Astrocyte of the spinal cord (primary cell): ENCODE data around the gene SLC7A7.

Source experiments
- DNase-seq: peaks from one replicate; pipeline ENCODE4 v3.0.0; 2011; ENCODE audit warnings: low read depth, low spot score
- H3K4me3 ChIP-seq: 2 replicates; pipeline ENCODE4 v1.5.1; 2011; ENCODE audit warnings: low read depth, mild to moderate bottlenecking, low read length, moderate library complexity
- in situ Hi-C: cut with HindIII; loops from 2 replicates; pipeline ENCODE4 v1.10.0; 2017; ENCODE audit warnings: low sequenced_read_pairs
- TF ChIP-seq, protein P1 (sequence below): IDR thresholded peaks from 2 replicates; pipeline ENCODE4 v1.5.1; 2012; ENCODE audit warnings: low read depth, mild to moderate bottlenecking, low read length, inconsistent platforms

The SLC7A7 gene

GRCh38 chr14:22847661-22848341 is 32.6 kb upstream of the SLC7A7 start:
- H3K4me3 ChIP-seq = no peak overlapping the region
- peak; percentile 45 for DNase-seq
- in situ Hi-C loops = no loop called here
- TF ChIP-seq, protein P1, sequence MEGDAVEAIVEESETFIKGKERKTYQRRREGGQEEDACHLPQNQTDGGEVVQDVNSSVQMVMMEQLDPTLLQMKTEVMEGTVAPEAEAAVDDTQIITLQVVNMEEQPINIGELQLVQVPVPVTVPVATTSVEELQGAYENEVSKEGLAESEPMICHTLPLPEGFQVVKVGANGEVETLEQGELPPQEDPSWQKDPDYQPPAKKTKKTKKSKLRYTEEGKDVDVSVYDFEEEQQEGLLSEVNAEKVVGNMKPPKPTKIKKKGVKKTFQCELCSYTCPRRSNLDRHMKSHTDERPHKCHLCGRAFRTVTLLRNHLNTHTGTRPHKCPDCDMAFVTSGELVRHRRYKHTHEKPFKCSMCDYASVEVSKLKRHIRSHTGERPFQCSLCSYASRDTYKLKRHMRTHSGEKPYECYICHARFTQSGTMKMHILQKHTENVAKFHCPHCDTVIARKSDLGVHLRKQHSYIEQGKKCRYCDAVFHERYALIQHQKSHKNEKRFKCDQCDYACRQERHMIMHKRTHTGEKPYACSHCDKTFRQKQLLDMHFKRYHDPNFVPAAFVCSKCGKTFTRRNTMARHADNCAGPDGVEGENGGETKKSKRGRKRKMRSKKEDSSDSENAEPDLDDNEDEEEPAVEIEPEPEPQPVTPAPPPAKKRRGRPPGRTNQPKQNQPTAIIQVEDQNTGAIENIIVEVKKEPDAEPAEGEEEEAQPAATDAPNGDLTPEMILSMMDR = no peak

DNA sequence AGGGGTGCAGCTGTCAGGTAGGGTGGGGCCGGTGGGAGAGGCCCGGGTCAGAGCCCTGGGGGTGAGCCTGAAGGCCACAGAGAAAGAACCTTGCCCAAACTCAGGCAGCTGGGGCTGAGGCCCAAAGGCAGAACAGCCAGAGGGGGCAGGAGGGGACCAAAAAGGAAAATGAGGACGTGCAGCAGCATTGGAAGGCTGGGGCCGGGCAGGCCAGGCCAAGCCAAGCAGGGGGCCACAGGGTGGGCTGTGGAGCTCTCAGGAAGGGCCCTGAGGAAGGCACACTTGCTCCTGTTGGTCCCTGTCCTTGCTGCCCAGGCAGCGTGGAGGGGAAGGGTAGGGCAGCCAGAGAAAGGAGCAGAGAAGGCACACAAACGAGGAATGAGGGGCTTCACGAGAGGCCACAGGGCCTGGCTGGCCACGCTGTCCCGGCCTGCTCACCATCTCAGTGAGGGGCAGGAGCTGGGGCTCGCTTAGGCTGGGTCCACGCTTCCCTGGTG is 31.6 kb upstream of the SLC7A7 start:
- H3K4me3 ChIP-seq = no peak overlapping the region
- TF ChIP-seq, protein P1 = no peak
- no peak for DNase-seq
- in situ Hi-C loops = no loop called here

DNA sequence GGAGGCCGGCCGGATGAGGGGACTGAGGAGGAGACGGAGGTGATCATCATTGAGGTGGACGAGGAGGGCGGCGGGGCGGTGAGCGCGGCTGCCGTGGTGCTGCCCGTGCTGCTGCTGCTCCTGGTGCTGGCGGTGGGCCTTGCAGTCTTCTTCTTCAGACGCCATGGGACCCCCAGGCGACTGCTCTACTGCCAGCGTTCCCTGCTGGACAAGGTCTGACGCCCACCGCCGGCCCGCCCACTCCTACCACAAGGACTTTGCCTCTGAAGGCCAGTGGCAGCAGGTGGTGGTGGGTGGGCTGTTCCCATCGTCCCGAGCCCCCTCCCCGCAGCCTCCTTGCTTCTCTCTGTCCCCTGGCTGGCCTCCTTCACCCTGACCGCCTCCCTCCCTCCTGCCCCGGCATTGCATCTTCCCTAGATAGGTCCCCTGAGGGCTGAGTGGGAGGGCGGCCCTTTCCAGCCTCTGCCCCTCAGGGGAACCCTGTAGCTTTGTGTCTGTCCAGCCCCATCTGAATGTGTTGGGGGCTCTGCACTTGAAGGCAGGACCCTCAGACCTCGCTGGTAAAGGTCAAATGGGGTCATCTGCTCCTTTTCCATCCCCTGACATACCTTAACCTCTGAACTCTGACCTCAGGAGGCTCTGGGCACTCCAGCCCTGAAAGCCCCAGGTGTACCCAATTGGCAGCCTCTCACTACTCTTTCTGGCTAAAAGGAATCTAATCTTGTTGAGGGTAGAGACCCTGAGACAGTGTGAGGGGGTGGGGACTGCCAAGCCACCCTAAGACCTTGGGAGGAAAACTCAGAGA is 30.8 kb upstream of the SLC7A7 start:
- in situ Hi-C loops = no loop called here
- TF ChIP-seq, protein P1 = no peak

GRCh38 chr14:22845103-22845394 is 29.8 kb upstream of the SLC7A7 start:
- in situ Hi-C loops = no loop called here
- no peak overlapping the region for H3K4me3 ChIP-seq
- DNase-seq = no peak
- TF ChIP-seq, protein P1 = no peak

More for the DNA sequence above, 30.8 kb upstream of the SLC7A7 start:
- no peak for DNase-seq
- H3K4me3 ChIP-seq = no peak overlapping the region

GRCh38 chr14:22844221-22845102 is 29.2 kb upstream of the SLC7A7 start:
- TF ChIP-seq, protein P1 = no peak
- in situ Hi-C loops = no loop called here
- H3K4me3 ChIP-seq = no peak overlapping the region
- no peak for DNase-seq

- TF ChIP-seq, protein P1 = no peak
- no peak overlapping the region for H3K4me3 ChIP-seq
- DNase-seq = no peak
- in situ Hi-C loops = no loop called here
These were observed 28.1 kb upstream of the SLC7A7 start for GRCh38 chr14:22843123-22843925.
